Common myeloid progenitor, CD34-positive (primary cell): ENCODE data around the gene ST6GALNAC6.
"Not testable (repeated sequence)": the region's sequence is repeated elsewhere in the genome, so short reads cannot be mapped to it uniquely, and the experiment has no call there.

ENCODE experiments used
- CTCF ChIA-PET: fragments of 350-600 bp; sonication (Branson Sonifier 250); formaldehyde crosslinking; loops from one replicate; lab custom pipeline; 2021; ENCODE audit warnings: antibody characterized with exemption; lab: Charles Lee
- POLR2A ChIA-PET: fragments of 350-600 bp; sonication (Branson Sonifier 250); formaldehyde crosslinking; loops from one replicate; lab custom pipeline; 2021; ENCODE audit warnings: antibody characterized with exemption; lab: Charles Lee
- DNase-seq, 3 donors: peaks; one replicate each; pipeline versions ENCODE4 v3.0.0 to v3.0.0-alpha.2; 2013
- H3K27ac ChIP-seq, 2 experiments: 1 replicate in 1 of 2; 2 replicates in 1 of 2; pipeline ENCODE4 v1.7.0; 2013; ENCODE audit warnings: inconsistent platforms in 2 of 2, low read length in 2 of 2, mild to moderate bottlenecking in 2 of 2, low read depth in 1 of 2, moderate library complexity in 1 of 2; ENCODE audit not compliant: severe bottlenecking in 2 of 2, insufficient read depth in 1 of 2, poor library complexity in 1 of 2
- H3K27me3 ChIP-seq, 5 experiments: replicated peaks in 2 of 5; 1 replicate in 3 of 5; 2 replicates in 2 of 5; pipeline versions ENCODE4 v1.6.1 to v1.7.0; 2013; ENCODE audit warnings: low read length in 4 of 5, mild to moderate bottlenecking in 2 of 5, moderate library complexity in 2 of 5, inconsistent platforms in 1 of 5; ENCODE audit not compliant: insufficient read depth in 5 of 5, control insufficient read depth in 4 of 5
- H3K36me3 ChIP-seq, 4 experiments: 1 replicate in 2 of 4; 2 replicates in 2 of 4; pipeline versions ENCODE4 v1.6.1 to v1.7.0; 2013; ENCODE audit warnings: low read length in 3 of 4, control low read depth in 1 of 4, mild to moderate bottlenecking in 1 of 4; ENCODE audit not compliant: control insufficient read depth in 4 of 4, insufficient read depth in 4 of 4
- H3K4me1 ChIP-seq, 4 experiments: 1 replicate in 3 of 4; 2 replicates in 1 of 4; pipeline versions ENCODE4 v1.6.1 to v1.7.1; 2013; ENCODE audit warnings: low read length in 3 of 4, mild to moderate bottlenecking in 3 of 4, control low read depth in 1 of 4, inconsistent platforms in 1 of 4, moderate library complexity in 1 of 4; ENCODE audit not compliant: control insufficient read depth in 4 of 4, insufficient read depth in 4 of 4; ENCODE audit errors: control extremely low read depth in 1 of 4
- H3K4me3 ChIP-seq, 7 experiments: 1 replicate in 4 of 7; 2 replicates in 3 of 7; pipeline versions ENCODE4 v1.5.1 to v1.7.0; 2013; ENCODE audit warnings: mild to moderate bottlenecking in 7 of 7, low read length in 6 of 7, moderate library complexity in 6 of 7, inconsistent platforms in 2 of 7, low read depth in 2 of 7, control low read depth in 1 of 7; ENCODE audit not compliant: insufficient read depth in 4 of 7, control insufficient read depth in 1 of 7; ENCODE audit errors: extremely low read depth in 1 of 7
- H3K9me3 ChIP-seq, 5 experiments: 1 replicate in 4 of 5; 2 replicates in 1 of 5; pipeline versions ENCODE4 v1.6.1 to v1.7.1; 2013; ENCODE audit warnings: low read length in 4 of 5, mild to moderate bottlenecking in 2 of 5, inconsistent platforms in 1 of 5, low read depth in 1 of 5, moderate library complexity in 1 of 5; ENCODE audit not compliant: control insufficient read depth in 4 of 5, insufficient read depth in 2 of 5; ENCODE audit errors: control extremely low read depth in 1 of 5
- WGBS: methylation state at CpG from one replicate; pipeline ENCODE4 v1.1.5; 2013; ENCODE audit not compliant: insufficient coverage; 5-methylcytosine and 5-hydroxymethylcytosine counted together

The ST6GALNAC6 gene

DNA sequence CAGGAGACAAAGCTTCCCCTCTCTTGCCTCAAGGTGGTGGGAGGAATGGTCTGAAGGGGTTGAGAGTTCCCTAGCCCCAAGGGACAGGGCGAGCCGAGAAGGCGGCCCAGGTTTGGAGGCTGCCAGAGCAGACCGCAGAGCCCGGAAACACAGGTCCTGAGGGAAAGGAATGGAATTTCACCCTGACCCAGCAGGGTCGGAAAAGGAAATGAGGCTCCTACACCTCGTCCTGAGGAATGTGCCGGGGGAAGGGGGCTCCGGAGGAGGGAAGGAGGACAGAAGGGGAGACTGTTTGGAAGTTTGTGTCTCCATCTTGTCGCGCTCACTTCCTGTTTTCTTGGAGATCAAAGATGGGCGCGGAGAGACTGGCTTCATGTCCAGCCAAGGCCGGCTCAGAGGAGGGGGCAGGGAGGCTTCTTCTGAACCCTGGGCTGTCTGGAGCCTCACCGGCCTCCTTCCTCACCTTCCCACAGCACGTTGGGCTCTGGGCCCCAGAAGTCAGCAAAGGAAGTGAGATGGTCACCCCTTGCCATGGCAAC is 54.5 kb downstream of the ST6GALNAC6 start:
- Histone ChIP-seq H3K27me3 (no peaks in the 10 kb centered on the region), H3K4me1 (peaks cover 0 to 3% (median 0%) of the 10 kb centered on the region in 4 experiments), H3K4me3 (no peak overlapping the region), H3K36me3 (peaks cover 3 to 60% (median 29%) of the 10 kb centered on the region in 4 experiments), H3K9me3 (peaks cover 0 to 14% (median 10%) of the 10 kb centered on the region in 5 experiments), H3K27ac (no peak overlapping the region)
- ChIA-PET POLR2A (interaction anchor here (0.6 kb wide), 1 partner anchor 11 kb away, joined by 4 read pairs; no protein-coding TSS in a partner anchor), CTCF (interaction anchor here (1.0 to 9.6 kb wide), 7 partner anchors 9 to 40 kb away, joined by 3 to 62 read pairs (median 4); partner anchors contain the start of gene ENG)
- no peak for DNase-seq
- 97% methylated on average over 11 of the region's 16 CpGs for WGBS

DNA sequence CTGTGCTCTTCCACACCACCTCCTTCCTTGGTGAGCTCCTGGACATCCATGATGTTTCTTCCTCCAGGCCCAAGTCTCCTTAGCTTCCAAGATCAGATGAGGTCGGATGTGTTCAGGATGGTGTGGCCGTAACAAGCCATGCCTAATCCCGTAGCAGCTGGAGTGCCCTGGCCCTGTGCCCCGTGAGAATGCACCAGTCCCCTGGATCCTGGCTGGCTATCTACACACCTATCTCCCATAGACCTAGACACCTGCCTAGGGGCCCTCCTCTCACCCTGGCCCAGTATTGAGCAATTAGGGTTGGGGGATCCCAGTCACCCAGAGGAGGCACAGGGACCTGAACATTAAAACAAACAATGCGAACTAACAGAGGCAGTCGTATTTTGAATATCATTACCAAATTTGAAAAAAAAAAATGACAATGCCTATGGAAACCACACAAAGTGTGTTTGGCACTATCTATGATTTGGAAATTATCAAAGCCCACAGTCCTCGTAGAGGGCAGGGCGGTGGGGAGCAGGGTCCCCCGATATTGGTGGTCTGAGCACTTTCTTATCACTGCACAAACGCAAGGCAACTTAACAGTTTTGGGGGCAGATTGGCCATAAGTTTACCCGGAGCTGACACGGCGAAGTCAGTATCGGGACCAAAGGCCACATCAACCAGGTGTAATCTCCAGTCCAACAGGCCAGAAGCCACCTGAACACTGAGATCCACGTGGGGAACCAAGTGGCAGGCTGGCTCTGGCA is 58.1 kb downstream of the ST6GALNAC6 start:
- Histone ChIP-seq H3K4me3 (no peak overlapping the region), H3K27me3 (no peaks in the 10 kb centered on the region), H3K36me3 (peaks cover 0 to 50% (median 20%) of the 10 kb centered on the region in 4 experiments), H3K27ac (no peak overlapping the region), H3K4me1 (peaks cover 0 to 33% (median 31%) of the 10 kb centered on the region in 4 experiments), H3K9me3 (no peaks in the 10 kb centered on the region)
- DNase-seq = peak in 1 of 3 donors; percentile 49
- CTCF ChIA-PET = interaction anchor here (1.3 to 9.6 kb wide), 5 partner anchors 13 to 36 kb away, joined by 3 to 62 read pairs (median 5); partner anchors contain the start of gene ENG
- 94% methylated on average over 13 of the region's 15 CpGs for WGBS
- POLR2A ChIA-PET = no interaction called here

DNA sequence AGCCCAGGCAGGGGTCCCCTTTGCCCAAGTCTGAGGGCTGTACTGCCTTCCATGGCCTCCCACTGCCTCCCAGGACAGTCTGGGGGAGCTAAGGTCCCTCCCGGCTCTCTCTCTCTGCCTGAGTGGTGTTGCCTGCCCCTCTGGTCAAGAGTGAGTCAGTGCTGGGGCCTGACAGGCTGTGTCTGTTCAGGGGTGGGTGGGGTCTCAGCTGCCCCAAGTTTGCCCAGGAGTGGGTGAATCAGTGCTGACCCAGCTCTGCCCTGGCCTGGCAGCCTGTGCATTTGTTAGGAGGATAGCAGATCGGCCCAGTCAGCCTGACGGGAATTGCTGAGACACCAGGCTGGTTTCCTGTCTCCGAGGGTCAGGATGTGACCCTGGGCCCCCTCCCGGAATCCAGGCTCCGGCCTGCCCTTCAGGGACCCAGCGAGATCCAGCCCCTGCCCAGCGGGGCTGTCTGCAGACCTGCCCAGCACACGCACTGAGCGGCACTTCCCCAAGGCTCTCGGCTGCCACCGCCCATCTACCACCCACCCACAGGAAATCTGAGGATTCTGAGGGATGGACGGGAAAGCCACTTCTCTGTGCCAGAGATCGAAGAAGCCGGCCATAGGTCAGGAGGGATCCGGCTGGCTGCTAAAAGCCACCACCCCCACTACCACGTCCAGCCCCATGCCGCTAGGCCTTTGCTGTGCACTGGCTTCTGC is 60.9 kb downstream of the ST6GALNAC6 start:
- peaks cover 0 to 53% (median 48%) of the 10 kb centered on the region in 4 experiments for H3K4me1 ChIP-seq
- peak overlapping the region in 2 of 7 experiments; percentile 9 to 10 for H3K4me3 ChIP-seq
- no peak for DNase-seq
- no peaks in the 10 kb centered on the region for H3K27me3 ChIP-seq
- ChIA-PET POLR2A (interaction anchor here (1.5 kb wide), 1 partner anchor 8 kb away, joined by 3 read pairs; no protein-coding TSS in a partner anchor), CTCF (interaction anchor here (1.2 to 9.6 kb wide), 5 partner anchors 16 to 60 kb away, joined by 3 to 62 read pairs (median 21); partner anchors contain the start of genes ENG and ST6GALNAC6)
- peak overlapping the region in 1 of 2 experiments; percentile 33 for H3K27ac ChIP-seq
- no peaks in the 10 kb centered on the region for H3K9me3 ChIP-seq
- H3K36me3 ChIP-seq = peaks cover 0 to 40% (median 17%) of the 10 kb centered on the region in 4 experiments
- WGBS = 24% methylated on average over 15 of the region's 18 CpGs

DNA sequence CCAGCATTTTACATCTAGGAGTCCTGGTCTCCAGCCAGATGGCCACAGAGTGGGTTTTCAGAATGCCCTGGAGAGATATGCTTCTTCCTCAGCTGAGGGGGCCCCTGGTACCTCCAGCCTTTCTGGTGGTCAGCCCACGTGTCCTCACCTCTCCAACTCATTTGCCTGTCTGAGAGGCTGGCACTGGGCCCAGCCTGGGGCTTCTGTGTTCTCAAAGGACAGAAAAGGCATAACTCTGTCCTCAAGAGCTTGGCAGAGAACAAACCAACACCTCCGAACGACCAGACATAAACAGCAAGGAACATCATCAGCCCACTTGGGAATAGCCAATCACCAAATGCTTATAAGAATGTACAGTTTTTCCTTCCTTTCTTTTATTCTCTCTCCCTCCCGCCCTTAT is 62.1 kb downstream of the ST6GALNAC6 start:
- ChIA-PET CTCF (interaction anchor here (1.1 to 9.6 kb wide), 7 partner anchors 17 to 61 kb away, joined by 3 to 62 read pairs (median 4); partner anchors contain the start of genes ENG and ST6GALNAC6), POLR2A (interaction anchor here (1.5 kb wide), 1 partner anchor 10 kb away, joined by 3 read pairs; no protein-coding TSS in a partner anchor)
- WGBS = 43% methylated on average over 4 of the region's 4 CpGs

DNA sequence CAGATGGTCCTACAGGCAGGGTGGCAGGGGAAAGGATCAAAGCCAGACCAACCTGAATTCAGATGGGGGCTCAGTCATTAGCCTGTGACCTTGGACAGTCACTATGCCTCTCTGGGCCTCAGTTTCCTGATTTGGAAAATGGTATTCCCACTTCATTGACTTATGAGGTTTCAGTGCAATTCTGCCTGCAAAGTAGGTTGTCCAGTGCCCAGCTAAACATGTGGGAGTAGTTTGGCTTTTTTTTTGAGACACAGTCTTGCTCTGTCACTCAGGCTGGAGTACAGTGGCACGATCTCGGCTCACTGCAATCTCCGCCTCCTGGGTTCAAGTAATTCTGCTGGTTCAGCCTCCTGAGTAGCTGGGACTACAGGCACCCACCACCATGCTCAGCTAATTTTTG is 62.8 kb downstream of the ST6GALNAC6 start:
- CTCF ChIA-PET = interaction anchor here (0.9 to 9.6 kb wide), 9 partner anchors 18 to 84 kb away, joined by 3 to 62 read pairs (median 6); partner anchors contain the start of gene ENG

More for the DNA sequence above, 62.1 kb downstream of the ST6GALNAC6 start:
- no peaks in the 10 kb centered on the region for H3K27me3 ChIP-seq
- DNase-seq = peak in 2 of 3 donors; percentile 36 to 44
- H3K27ac ChIP-seq = peak overlapping the region in 1 of 2 experiments; percentile 23
- no peak overlapping the region for H3K4me3 ChIP-seq
- no peaks in the 10 kb centered on the region for H3K9me3 ChIP-seq
- H3K36me3 ChIP-seq = peaks cover 0 to 31% (median 11%) of the 10 kb centered on the region in 4 experiments
- peaks cover 0 to 55% (median 53%) of the 10 kb centered on the region in 4 experiments for H3K4me1 ChIP-seq

DNA sequence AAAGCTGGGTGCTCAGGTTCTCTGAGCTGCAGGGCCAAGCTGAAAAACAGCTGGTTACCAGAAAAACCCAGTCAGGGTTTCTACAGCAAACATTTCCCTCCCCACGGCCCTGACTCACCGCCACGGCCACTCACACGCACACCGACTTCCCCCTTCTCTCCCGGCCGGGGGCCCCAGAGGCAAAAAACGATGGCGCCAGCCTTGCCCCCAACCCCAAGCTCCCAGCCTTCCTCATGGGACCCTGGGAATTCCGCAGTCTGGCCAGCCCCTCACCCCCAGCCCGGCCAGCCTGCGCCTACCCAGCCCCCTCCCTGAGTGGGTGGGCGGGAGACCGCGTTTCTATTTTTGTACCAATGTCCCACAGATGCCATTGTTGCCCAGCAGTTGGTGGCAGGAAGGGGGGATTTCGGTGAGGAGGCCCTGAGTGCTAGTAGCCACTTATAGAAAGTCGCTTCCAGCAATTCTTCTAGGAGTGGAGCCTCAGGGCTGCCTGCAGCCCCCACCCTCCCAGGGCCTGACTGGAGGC is 63.3 kb downstream of the ST6GALNAC6 start:
- WGBS = 6% methylated on average over 10 of the region's 17 CpGs

More for the DNA sequence above, 62.8 kb downstream of the ST6GALNAC6 start:
- H3K4me3 ChIP-seq = peak overlapping the region in 4 of 7 experiments; percentile 20 to 55 (median 42)
- POLR2A ChIA-PET = interaction anchor here (1.0 to 1.3 kb wide), 2 partner anchors 10 to 26 kb away, joined by 3 to 4 read pairs; no protein-coding TSS in a partner anchor
- peaks cover 0 to 55% (median 53%) of the 10 kb centered on the region in 4 experiments for H3K4me1 ChIP-seq
- not testable (repeated sequence) for H3K9me3 ChIP-seq, DNase-seq, H3K27me3 ChIP-seq
- peak overlapping the region; percentile 88 to 91 for H3K27ac ChIP-seq
- H3K36me3 ChIP-seq = peaks cover 0 to 27% (median 9%) of the 10 kb centered on the region in 4 experiments
- 93% methylated on average over 3 of the region's 3 CpGs for WGBS

More for the DNA sequence above, 63.3 kb downstream of the ST6GALNAC6 start:
- CTCF ChIA-PET = interaction anchor here (0.7 to 9.6 kb wide), 9 partner anchors 8 to 84 kb away, joined by 3 to 62 read pairs (median 6); partner anchors contain the start of gene ENG
- H3K27me3 ChIP-seq = no peaks in the 10 kb centered on the region
- peaks cover 0 to 22% (median 7%) of the 10 kb centered on the region in 4 experiments for H3K36me3 ChIP-seq
- peak overlapping the region; percentile 88 to 91 for H3K27ac ChIP-seq
- peak overlapping the region in 4 of 7 experiments; percentile 20 to 55 (median 42) for H3K4me3 ChIP-seq
- H3K9me3 ChIP-seq = no peaks in the 10 kb centered on the region
- H3K4me1 ChIP-seq = peaks cover 0 to 55% (median 53%) of the 10 kb centered on the region in 4 experiments
- DNase-seq = peak; percentile 78 to 96 (median 94)
- POLR2A ChIA-PET = interaction anchor here (1.0 to 1.3 kb wide), 3 partner anchors 11 to 27 kb away, joined by 3 to 5 read pairs (median 4); no protein-coding TSS in a partner anchor
